Caco-2 (cell line): ENCODE results near the gene NAALADL2. TPM values are rescaled to one million over a fixed set of nuclear protein-coding genes. Genes with fewer than 3 reads are reported as not detected.

Source experiments
- BruUV-seq: library from RNA; stranded (reverse); fragments of 400-500 nt; replicated peaks from 2 replicates; lab custom pipeline; 2021; lab: Mats Ljungman, UMichigan
- CTCF ChIA-PET: fragments of 300-600 bp; sonication (Branson Sonifier 250); formaldehyde crosslinking; loops from one replicate; lab custom pipeline; 2022; ENCODE audit warnings: antibody characterized with exemption; lab: Charles Lee
- POLR2A ChIA-PET: fragments of 300-600 bp; sonication (Branson Sonifier 250); formaldehyde crosslinking; loops from one replicate; lab custom pipeline; 2022; ENCODE audit warnings: antibody characterized with exemption; lab: Charles Lee
- DNase-seq, 2 experiments: peaks; one replicate each; pipeline versions ENCODE4 v3.0.0 to v3.0.0-alpha.2; 2020 to 2022
- H3K27me3 ChIP-seq: replicated peaks from 2 replicates; pipeline ENCODE4 v1.6.0; 2011; ENCODE audit warnings: low read length; ENCODE audit not compliant: control insufficient read depth, insufficient read depth
- H3K36me3 ChIP-seq: 2 replicates; pipeline ENCODE4 v1.5.1; 2011; ENCODE audit warnings: low read length; ENCODE audit not compliant: control insufficient read depth, insufficient read depth
- H3K4me1 ChIP-seq: fragments of 250-450 bp; sonication (Bioruptor Pico); 2 replicates; pipeline ENCODE4 v1.5.1; 2020; ENCODE audit warnings: mild to moderate bottlenecking
- H3K4me3 ChIP-seq: 2 replicates; pipeline ENCODE4 v1.5.1; 2011; ENCODE audit warnings: low read depth, mild to moderate bottlenecking, control low read depth, low read length
- H3K9me3 ChIP-seq: fragments of 250-450 bp; sonication (Bioruptor Pico); 2 replicates; pipeline ENCODE4 v1.5.1; 2020; ENCODE audit warnings: mild to moderate bottlenecking, moderate library complexity
- H3K27ac Mint-ChIP-seq: one replicate; pipeline ENCODE4 v1.8.0; 2022; ENCODE audit warnings: mixed read lengths; ENCODE audit not compliant: unreplicated experiment
- H3K27me3 Mint-ChIP-seq: one replicate; pipeline ENCODE4 v1.8.0; 2022; ENCODE audit warnings: mixed read lengths; ENCODE audit not compliant: insufficient read depth, unreplicated experiment
- H3K36me3 Mint-ChIP-seq: one replicate; pipeline ENCODE4 v1.8.0; 2022; ENCODE audit warnings: mild to moderate bottlenecking, mixed read lengths; ENCODE audit not compliant: insufficient read depth, unreplicated experiment
- H3K4me1 Mint-ChIP-seq: one replicate; pipeline ENCODE4 v1.8.0; 2022; ENCODE audit warnings: low read depth, mixed read lengths; ENCODE audit not compliant: unreplicated experiment
- H3K4me3 Mint-ChIP-seq: one replicate; pipeline ENCODE4 v1.8.0; 2022; ENCODE audit warnings: mild to moderate bottlenecking, moderate library complexity, mixed read lengths; ENCODE audit not compliant: unreplicated experiment
- H3K9me3 Mint-ChIP-seq: one replicate; pipeline ENCODE4 v1.8.0; 2022; ENCODE audit warnings: mixed read lengths; ENCODE audit not compliant: unreplicated experiment
- CTCF ChIP-seq, 2 experiments: fragments of 200-600 bp in 1 of 2; IDR thresholded peaks; 1 replicate in 1 of 2; 2 replicates in 1 of 2; pipeline versions ENCODE4 v1.5.1 to v1.8.0; 2011 to 2022; ENCODE audit warnings: antibody characterized with exemption in 1 of 2, control low read depth in 1 of 2, inconsistent platforms in 1 of 2, low read depth in 1 of 2, low read length in 1 of 2, mild to moderate bottlenecking in 1 of 2, moderate library complexity in 1 of 2; ENCODE audit not compliant: insufficient read depth in 1 of 2, severe bottlenecking in 1 of 2, unreplicated experiment in 1 of 2
- intact Hi-C: fragments of 100-400 bp; cut with micrococcal nuclease; formaldehyde crosslinking; loops from one replicate; pipeline ENCODE4 v1.10.0; 2022; ENCODE audit not compliant: unreplicated experiment
- total RNA-seq: library from RNA; stranded (reverse); gene quantifications from 2 replicates; pipeline ENCODE4 v1.2.3, GENCODE V29; 2022

Gene NAALADL2
- total RNA-seq, 1 experiment from 2014 or later = 4.4 TPM

- H3K4me3 Mint-ChIP-seq = no peak overlapping the region
- POLR2A ChIA-PET = no interaction called here
- H3K27me3 Mint-ChIP-seq = no peaks in the 10 kb centered on the region
These were observed 142.0 kb downstream of the NAALADL2 start for GRCh38 chr3:175001091-175001490.

GRCh38 chr3:175002732-175003143 lies 143.6 kb downstream of the NAALADL2 start:
- no peak for TF ChIP-seq CTCF (IDR thresholded peaks at IDR 0.05; ENCODE audit: insufficient read depth in 1 of 2, low read depth in 1 of 2, low read length in 1 of 2, severe bottlenecking in 1 of 2, unreplicated experiment in 1 of 2)
- no peak overlapping the region for H3K4me3 Mint-ChIP-seq
- no TSS peak for BruUV-seq
- Histone ChIP-seq H3K4me3 (no peak overlapping the region), H3K27me3 (no peaks in the 10 kb centered on the region), H3K36me3 (no peaks in the 10 kb centered on the region), H3K9me3 (no peaks in the 10 kb centered on the region), H3K4me1 (no peaks in the 10 kb centered on the region)
- no peaks in the 10 kb centered on the region for H3K27me3 Mint-ChIP-seq
- H3K36me3 Mint-ChIP-seq = no peaks in the 10 kb centered on the region
- no peaks in the 10 kb centered on the region for H3K9me3 Mint-ChIP-seq
- ChIA-PET POLR2A (no interaction called here), CTCF (no interaction called here)
- DNase-seq = no peak
- H3K27ac Mint-ChIP-seq = no peak overlapping the region
- no peaks in the 10 kb centered on the region for H3K4me1 Mint-ChIP-seq
- intact Hi-C loops = no loop called here

More at GRCh38 chr3:175001091-175001490, 142.0 kb downstream of the NAALADL2 start:
- Histone ChIP-seq H3K36me3 (no peaks in the 10 kb centered on the region), H3K9me3 (no peaks in the 10 kb centered on the region), H3K4me3 (no peak overlapping the region), H3K4me1 (no peaks in the 10 kb centered on the region), H3K27me3 (no peaks in the 10 kb centered on the region)
- no peak for TF ChIP-seq CTCF (IDR thresholded peaks at IDR 0.05; ENCODE audit: insufficient read depth in 1 of 2, low read depth in 1 of 2, low read length in 1 of 2, severe bottlenecking in 1 of 2, unreplicated experiment in 1 of 2)
- Mint-ChIP-seq H3K27ac (no peak overlapping the region), H3K36me3 (no peaks in the 10 kb centered on the region), H3K4me1 (no peaks in the 10 kb centered on the region), H3K9me3 (no peaks in the 10 kb centered on the region)
- CTCF ChIA-PET = no interaction called here
- intact Hi-C loops = no loop called here
- DNase-seq = no peak
- BruUV-seq = no TSS peak

- POLR2A ChIA-PET = no interaction called here
- intact Hi-C loops = no loop called here
- H3K27ac Mint-ChIP-seq = no peak overlapping the region
- Histone ChIP-seq H3K36me3 (no peaks in the 10 kb centered on the region), H3K27me3 (no peaks in the 10 kb centered on the region), H3K4me3 (no peak overlapping the region), H3K4me1 (no peaks in the 10 kb centered on the region), H3K9me3 (no peaks in the 10 kb centered on the region)
- H3K27me3 Mint-ChIP-seq = no peaks in the 10 kb centered on the region
- TF ChIP-seq CTCF (IDR thresholded peaks at IDR 0.05; ENCODE audit: insufficient read depth in 1 of 2, low read depth in 1 of 2, low read length in 1 of 2, severe bottlenecking in 1 of 2, unreplicated experiment in 1 of 2) = no peak
- H3K4me3 Mint-ChIP-seq = no peak overlapping the region
- BruUV-seq = no TSS peak
- no peaks in the 10 kb centered on the region for H3K4me1 Mint-ChIP-seq
- DNase-seq = no peak
- H3K9me3 Mint-ChIP-seq = no peaks in the 10 kb centered on the region
- CTCF ChIA-PET = no interaction called here
- H3K36me3 Mint-ChIP-seq = no peaks in the 10 kb centered on the region
These were observed 144.5 kb downstream of the NAALADL2 start for GRCh38 chr3:175003590-175003989.
